Panc1 (cell line): ENCODE data around the gene ZCCHC8.

Source experiments
- CTCF ChIP-seq: fragments of 450-650 bp; IDR thresholded peaks from 2 replicates; pipeline ENCODE4 v1.5.1; 2017; ENCODE audit warnings: mild to moderate bottlenecking
- REST ChIP-seq, 2 experiments: IDR thresholded peaks; 2 replicates each; pipeline ENCODE4 v1.6.1; 2011 to 2012; ENCODE audit warnings: low read depth in 2 of 2, control low read depth in 1 of 2, low read length in 1 of 2, mild to moderate bottlenecking in 1 of 2, moderate library complexity in 1 of 2; ENCODE audit not compliant: insufficient read depth in 1 of 2

DNA sequence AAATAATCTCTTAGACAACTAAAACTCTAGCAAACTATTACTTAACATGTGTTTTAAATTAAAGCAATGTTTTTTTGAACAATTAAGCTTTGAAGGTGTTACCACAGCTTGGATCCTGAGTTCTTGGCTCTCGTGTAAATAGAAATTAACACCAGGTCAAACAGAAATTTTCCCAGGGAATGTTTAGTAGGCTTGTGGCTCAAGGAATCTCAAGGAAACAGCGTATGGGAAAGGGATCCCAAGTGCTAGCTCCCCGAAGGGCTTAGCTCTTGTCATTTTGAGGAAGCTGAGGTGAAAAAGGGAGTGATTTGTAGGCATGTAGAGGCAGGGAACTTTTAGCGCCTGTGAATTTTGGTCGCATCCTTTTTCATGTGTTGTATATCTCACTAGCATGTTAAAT is 37.8 kb upstream of the ZCCHC8 start:
- TF ChIP-seq CTCF: no peak
- TF ChIP-seq REST (IDR thresholded peaks at IDR 0.05; ENCODE audit: insufficient read depth in 1 of 2, low read depth in 2 of 2, low read length in 1 of 2): no peak
